Endothelial cell of umbilical vein (primary cell): Measurements from ENCODE around the gene SLC31A2. TPM values are rescaled to one million over a fixed set of nuclear protein-coding genes. Genes with fewer than 3 reads are reported as not detected.

Source experiments
- BruUV-seq: library from RNA; stranded (reverse); fragments of 400-500 nt; replicated peaks from 2 replicates; lab custom pipeline; 2021; lab: Mats Ljungman, UMichigan
- CTCF ChIA-PET: fragments of 300-600, 350-600 bp; sonication (Branson Sonifier 250); formaldehyde crosslinking; loops from one replicate; lab custom pipeline; 2021; ENCODE audit warnings: antibody characterized with exemption, inconsistent platforms; lab: Charles Lee
- POLR2A ChIA-PET: fragments of 300-600, 350-600 bp; sonication (Branson Sonifier 250); formaldehyde crosslinking; loops from one replicate; lab custom pipeline; 2021; ENCODE audit warnings: antibody characterized with exemption, inconsistent platforms; lab: Charles Lee
- DNase-seq: peaks from one replicate; pipeline ENCODE4 v3.0.0-alpha.2; 2011; ENCODE audit warnings: low read depth, low spot score
- FAIRE-seq: peaks from 2 replicates; lab custom pipeline; 2011; peaks lifted over from hg19 to GRCh38; lab: Jason Lieb, UNC
- H2AFZ ChIP-seq: 2 replicates; pipeline ENCODE4 v1.6.0; 2012; ENCODE audit warnings: low read depth, low read length, control low read depth, inconsistent platforms
- H3K27ac ChIP-seq: 2 replicates; pipeline ENCODE4 v1.5.1; 2011; ENCODE audit warnings: low read depth, mild to moderate bottlenecking, control low read depth, low read length, moderate library complexity; ENCODE audit not compliant: insufficient read depth
- H3K27me3 ChIP-seq, 2 experiments: 2 replicates each; pipeline versions ENCODE4 v1.6.0 to v1.6.1; 2011; ENCODE audit warnings: low read length in 2 of 2, mixed read lengths in 1 of 2; ENCODE audit not compliant: control insufficient read depth in 2 of 2, insufficient read depth in 2 of 2
- H3K36me3 ChIP-seq, 2 experiments: 2 replicates in 1 of 2; 3 replicates in 1 of 2; pipeline ENCODE4 v1.5.1; 2011; ENCODE audit warnings: low read length in 2 of 2, mild to moderate bottlenecking in 1 of 2, moderate library complexity in 1 of 2; ENCODE audit not compliant: control insufficient read depth in 2 of 2, insufficient read depth in 2 of 2; ENCODE audit errors: extremely low read depth in 1 of 2
- H3K4me1 ChIP-seq: 3 replicates; pipeline ENCODE4 v1.5.1; 2011; ENCODE audit warnings: mild to moderate bottlenecking, low read length; ENCODE audit not compliant: control insufficient read depth, insufficient read depth; ENCODE audit errors: extremely low read depth
- H3K4me2 ChIP-seq: 2 replicates; pipeline ENCODE4 v1.6.1; 2011; ENCODE audit warnings: low read length, control low read depth, mixed read lengths; ENCODE audit not compliant: insufficient read depth
- H3K4me3 ChIP-seq, 3 experiments: fragments of 200-600 bp in 1 of 3; sonication (generic), shearing (Covaris generic) in 1 of 3; replicated peaks in 1 of 3; 2 replicates each; pipeline ENCODE4 v1.5.1; 2011 to 2016; ENCODE audit warnings: control low read depth in 3 of 3, low read length in 3 of 3, mild to moderate bottlenecking in 2 of 3, inconsistent platforms in 1 of 3, low read depth in 1 of 3, moderate library complexity in 1 of 3; ENCODE audit not compliant: insufficient read depth in 1 of 3
- H3K79me2 ChIP-seq: 2 replicates; pipeline ENCODE4 v1.6.0; 2012; ENCODE audit warnings: low read length, inconsistent platforms; ENCODE audit not compliant: control insufficient read depth, insufficient read depth
- H3K9ac ChIP-seq: replicated peaks from 2 replicates; pipeline ENCODE3; 2011; ENCODE audit warnings: low read length, control low read depth; ENCODE audit not compliant: insufficient read depth; ENCODE audit errors: extremely low read depth
- H3K9me1 ChIP-seq: replicated peaks from 3 replicates; pipeline ENCODE4 v1.6.0; 2011; ENCODE audit warnings: mild to moderate bottlenecking, low read length; ENCODE audit not compliant: control insufficient read depth, insufficient read depth; ENCODE audit errors: extremely low read depth
- H3K9me3 ChIP-seq: replicated peaks from 2 replicates; pipeline ENCODE4 v1.5.1; 2012; ENCODE audit warnings: low read length, inconsistent platforms; ENCODE audit not compliant: control insufficient read depth, insufficient read depth
- H4K20me1 ChIP-seq: replicated peaks from 2 replicates; pipeline ENCODE3; 2011; ENCODE audit warnings: mild to moderate bottlenecking, low read length; ENCODE audit not compliant: control insufficient read depth, insufficient read depth; ENCODE audit errors: extremely low read depth
- EZH2 ChIP-seq: IDR thresholded peaks from 2 replicates; pipeline ENCODE4 v1.6.1; 2012; ENCODE audit warnings: borderline replicate concordance, low read depth, mild to moderate bottlenecking, moderate library complexity, low read length, inconsistent platforms; ENCODE audit not compliant: severe bottlenecking
- FOS ChIP-seq: IDR thresholded peaks from 2 replicates; pipeline ENCODE4 v1.6.1; 2011; ENCODE audit warnings: mild to moderate bottlenecking, low read length, moderate library complexity, borderline replicate concordance; ENCODE audit not compliant: insufficient read depth
- GATA2 ChIP-seq: IDR thresholded peaks from 2 replicates; pipeline ENCODE4 v1.7.0; 2011; ENCODE audit warnings: low read depth, mild to moderate bottlenecking, moderate library complexity, mixed read lengths, low read length; ENCODE audit not compliant: insufficient read length, insufficient read depth
- JUN ChIP-seq: IDR thresholded peaks from 2 replicates; pipeline ENCODE4 v1.6.1; 2011; ENCODE audit warnings: borderline replicate concordance, low read depth; ENCODE audit not compliant: insufficient read length, insufficient read depth
- MYC ChIP-seq: IDR thresholded peaks from one replicate; pipeline ENCODE4 v1.6.1; 2011; ENCODE audit warnings: mild to moderate bottlenecking, low read depth, low read length
- POLR2A ChIP-seq: IDR thresholded peaks from 2 replicates; pipeline ENCODE4 v1.6.1; 2012; ENCODE audit warnings: low read depth, mild to moderate bottlenecking, control low read depth, low read length
- POLR2AphosphoS5 ChIP-seq: IDR thresholded peaks from 2 replicates; pipeline ENCODE4 v1.6.1; 2012; ENCODE audit warnings: low read depth, mild to moderate bottlenecking, control low read depth, low read length, moderate library complexity; ENCODE audit not compliant: insufficient read depth
- dilution Hi-C: fragments of 300-500 bp; cut with MboI; formaldehyde crosslinking; loops from one replicate; pipeline ENCODE4 v1.15.0; 2019; ENCODE audit warnings: low sequenced_read_pairs; ENCODE audit not compliant: extremely low pct_ligation_motif_present
- intact Hi-C: fragments of 100-400 bp; cut with micrococcal nuclease; formaldehyde crosslinking; loops from one replicate; pipeline ENCODE4 v1.10.0; 2022
- polyA plus RNA-seq, 4 experiments: library from polyadenylated mRNA; depleted of rRNA in 3 of 4; stranded (reverse) in 3 of 4; unstranded in 1 of 4; fragments of >200 nt; gene quantifications; 2 replicates each; pipeline versions ENCODE4 v1.2.1 to v1.2.3, GENCODE V29; 2011 to 2012; ENCODE audit warnings: missing spikeins in 1 of 4
- total RNA-seq: library from RNA; stranded (reverse); gene quantifications from 2 replicates; pipeline ENCODE4 v1.2.3, GENCODE V29; 2021
- TF ChIP-seq, protein P1 (sequence below), 2 donors: IDR thresholded peaks; 1 replicate in 1 of 2; 2 replicates in 1 of 2; pipeline ENCODE4 v1.5.1; 2011; ENCODE audit warnings: low read length in 2 of 2, mild to moderate bottlenecking in 2 of 2, moderate library complexity in 2 of 2, control low read depth in 1 of 2, inconsistent platforms in 1 of 2, low read depth in 1 of 2; ENCODE audit not compliant: insufficient read depth in 1 of 2; ENCODE audit errors: extremely low read depth in 1 of 2
- TF ChIP-seq, protein P2 (sequence below): IDR thresholded peaks from 2 replicates; pipeline ENCODE4 v1.6.1; 2011; ENCODE audit not compliant: insufficient read depth, insufficient read length

Gene SLC31A2
- total and polyA plus RNA-seq, 2 donors (not counting 3 experiments of a cell fraction or from before 2014, with no cell fraction given) = 3.7 to 9.8 TPM

DNA sequence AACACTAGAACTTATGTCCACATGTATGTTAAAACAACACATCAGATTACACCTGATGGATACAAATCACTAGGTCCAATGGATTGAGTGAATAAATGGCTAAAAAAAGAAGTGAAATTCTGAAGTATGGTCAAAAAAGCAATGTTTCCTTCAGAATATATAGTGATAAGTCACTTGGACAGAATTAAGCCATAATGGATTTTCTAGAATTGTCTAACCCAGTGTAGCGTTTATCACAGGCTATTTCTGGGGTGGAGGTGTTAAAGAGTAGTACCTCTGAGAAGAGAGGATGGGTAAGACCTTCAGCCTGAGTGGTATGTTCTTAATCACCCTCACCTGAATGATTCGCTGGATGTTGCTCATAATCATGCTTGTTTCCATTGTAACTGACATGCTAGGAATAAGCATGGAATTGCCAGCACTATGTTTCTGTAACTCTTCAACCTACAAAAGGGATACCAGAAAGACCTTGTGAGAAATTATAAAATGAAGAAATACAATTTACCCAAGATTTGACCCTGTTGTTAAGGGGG, 33.2 kb downstream of the SLC31A2 start:
- no peak overlapping the region for H3K4me3 ChIP-seq
- dilution Hi-C loops (no loop called here), intact Hi-C loops (no loop called here)
- no TSS peak for BruUV-seq
- ChIA-PET CTCF (no interaction called here), POLR2A (no interaction called here)
- no peak overlapping the region for H3K9ac ChIP-seq
- H3K79me2 ChIP-seq = no peaks in the 10 kb centered on the region
- H3K27me3 ChIP-seq = no peaks in the 10 kb centered on the region
- H3K9me3 ChIP-seq = no peaks in the 10 kb centered on the region
- peaks cover 16% of the 10 kb centered on the region for H3K4me1 ChIP-seq
- H3K4me2 ChIP-seq = no peak overlapping the region
- FAIRE-seq (no peak), DNase-seq (no peak)
- no peaks in the 10 kb centered on the region for H3K9me1 ChIP-seq
- no peak overlapping the region for H2AFZ ChIP-seq
- H3K36me3 ChIP-seq = peaks cover 22 to 38% of the 10 kb centered on the region in 2 experiments
- H3K27ac ChIP-seq = no peak overlapping the region
- no peaks in the 10 kb centered on the region for H4K20me1 ChIP-seq
- TF ChIP-seq, protein P1, sequence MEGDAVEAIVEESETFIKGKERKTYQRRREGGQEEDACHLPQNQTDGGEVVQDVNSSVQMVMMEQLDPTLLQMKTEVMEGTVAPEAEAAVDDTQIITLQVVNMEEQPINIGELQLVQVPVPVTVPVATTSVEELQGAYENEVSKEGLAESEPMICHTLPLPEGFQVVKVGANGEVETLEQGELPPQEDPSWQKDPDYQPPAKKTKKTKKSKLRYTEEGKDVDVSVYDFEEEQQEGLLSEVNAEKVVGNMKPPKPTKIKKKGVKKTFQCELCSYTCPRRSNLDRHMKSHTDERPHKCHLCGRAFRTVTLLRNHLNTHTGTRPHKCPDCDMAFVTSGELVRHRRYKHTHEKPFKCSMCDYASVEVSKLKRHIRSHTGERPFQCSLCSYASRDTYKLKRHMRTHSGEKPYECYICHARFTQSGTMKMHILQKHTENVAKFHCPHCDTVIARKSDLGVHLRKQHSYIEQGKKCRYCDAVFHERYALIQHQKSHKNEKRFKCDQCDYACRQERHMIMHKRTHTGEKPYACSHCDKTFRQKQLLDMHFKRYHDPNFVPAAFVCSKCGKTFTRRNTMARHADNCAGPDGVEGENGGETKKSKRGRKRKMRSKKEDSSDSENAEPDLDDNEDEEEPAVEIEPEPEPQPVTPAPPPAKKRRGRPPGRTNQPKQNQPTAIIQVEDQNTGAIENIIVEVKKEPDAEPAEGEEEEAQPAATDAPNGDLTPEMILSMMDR (IDR thresholded peaks at IDR 0.05; ENCODE audit: extremely low read depth in 1 of 2, insufficient read depth in 1 of 2, low read depth in 1 of 2, low read length in 2 of 2) = no peak
- TF ChIP-seq EZH2 (no peak), FOS (no peak), MYC (no peak), GATA2 (no peak), POLR2AphosphoS5 (no peak), JUN (no peak), POLR2A (no peak)
- TF ChIP-seq, protein P2, sequence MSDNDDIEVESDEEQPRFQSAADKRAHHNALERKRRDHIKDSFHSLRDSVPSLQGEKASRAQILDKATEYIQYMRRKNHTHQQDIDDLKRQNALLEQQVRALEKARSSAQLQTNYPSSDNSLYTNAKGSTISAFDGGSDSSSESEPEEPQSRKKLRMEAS = no peak
